GM18867 (cell line): Measurements from ENCODE around the gene CACNA1G.

Source experiments
- ATAC-seq: cut with Tn5 transposase; IDR thresholded peaks from one replicate; pipeline ENCODE4 v1.9.1; 2021; ENCODE audit warnings: mild to moderate bottlenecking, moderate library complexity; ENCODE audit not compliant: unreplicated experiment

The CACNA1G gene

GRCh38 chr17:50665838-50666237 is 105.3 kb downstream of the CACNA1G start:
- no peak for ATAC-seq

GRCh38 chr17:50666316-50666715 is 105.8 kb downstream of the CACNA1G start:
- ATAC-seq = no peak

GRCh38 chr17:50667259-50668024 is 106.9 kb downstream of the CACNA1G start:
- ATAC-seq = no peak

- no peak for ATAC-seq
Observed at GRCh38 chr17:50668025-50668837, 107.7 kb downstream of the CACNA1G start.

- ATAC-seq = no peak
Observed at GRCh38 chr17:50668838-50669581, 108.5 kb downstream of the CACNA1G start.

- ATAC-seq = no peak
Observed at GRCh38 chr17:50672071-50672470, 111.6 kb downstream of the CACNA1G start.

- ATAC-seq = no peak
Observed at GRCh38 chr17:50672831-50673551, 112.5 kb downstream of the CACNA1G start.

GRCh38 chr17:50675190-50675589 is 114.7 kb downstream of the CACNA1G start:
- ATAC-seq = no peak

- no peak for ATAC-seq
Observed at GRCh38 chr17:50675627-50676026, 115.1 kb downstream of the CACNA1G start.

GRCh38 chr17:50676065-50676975 is 115.8 kb downstream of the CACNA1G start:
- ATAC-seq = no peak
